Fibroblast of peridontal ligament (primary cell): ENCODE results near the gene CDK6.

Experiments used
- DNase-seq: peaks from one replicate; pipeline ENCODE4 v3.0.0-alpha.2; 2010; ENCODE audit errors: extremely low read depth

CDK6 gene

DNA sequence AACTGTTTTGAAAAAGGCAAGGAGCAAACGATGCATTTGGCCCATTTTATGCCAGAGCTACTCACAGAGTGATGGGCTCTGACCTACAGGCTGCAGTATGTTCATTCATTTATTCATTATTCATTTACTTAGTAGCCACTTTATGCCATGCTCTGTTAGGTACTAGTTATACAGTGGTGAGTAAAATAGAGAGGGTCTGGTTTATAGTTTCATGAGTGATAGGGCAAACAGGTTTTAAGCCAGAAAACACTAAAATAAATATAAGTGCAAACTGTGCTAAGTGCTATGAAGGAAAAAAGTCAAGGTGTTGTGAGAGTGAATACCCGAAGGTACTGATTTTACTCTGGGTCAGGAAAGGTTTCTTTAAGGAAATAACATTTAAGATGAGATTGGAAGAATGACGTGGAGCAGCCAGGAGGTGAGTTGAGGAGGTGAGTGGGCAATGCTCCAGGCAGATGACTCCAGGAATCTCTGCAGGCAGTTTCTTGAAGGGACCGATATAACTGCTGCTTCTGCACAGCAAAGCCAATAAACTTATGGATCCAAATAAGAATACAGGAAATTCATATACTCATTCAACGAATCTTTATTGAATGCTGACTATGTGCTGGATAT lies 189.3 kb downstream of the CDK6 start:
- no peak for DNase-seq

DNA sequence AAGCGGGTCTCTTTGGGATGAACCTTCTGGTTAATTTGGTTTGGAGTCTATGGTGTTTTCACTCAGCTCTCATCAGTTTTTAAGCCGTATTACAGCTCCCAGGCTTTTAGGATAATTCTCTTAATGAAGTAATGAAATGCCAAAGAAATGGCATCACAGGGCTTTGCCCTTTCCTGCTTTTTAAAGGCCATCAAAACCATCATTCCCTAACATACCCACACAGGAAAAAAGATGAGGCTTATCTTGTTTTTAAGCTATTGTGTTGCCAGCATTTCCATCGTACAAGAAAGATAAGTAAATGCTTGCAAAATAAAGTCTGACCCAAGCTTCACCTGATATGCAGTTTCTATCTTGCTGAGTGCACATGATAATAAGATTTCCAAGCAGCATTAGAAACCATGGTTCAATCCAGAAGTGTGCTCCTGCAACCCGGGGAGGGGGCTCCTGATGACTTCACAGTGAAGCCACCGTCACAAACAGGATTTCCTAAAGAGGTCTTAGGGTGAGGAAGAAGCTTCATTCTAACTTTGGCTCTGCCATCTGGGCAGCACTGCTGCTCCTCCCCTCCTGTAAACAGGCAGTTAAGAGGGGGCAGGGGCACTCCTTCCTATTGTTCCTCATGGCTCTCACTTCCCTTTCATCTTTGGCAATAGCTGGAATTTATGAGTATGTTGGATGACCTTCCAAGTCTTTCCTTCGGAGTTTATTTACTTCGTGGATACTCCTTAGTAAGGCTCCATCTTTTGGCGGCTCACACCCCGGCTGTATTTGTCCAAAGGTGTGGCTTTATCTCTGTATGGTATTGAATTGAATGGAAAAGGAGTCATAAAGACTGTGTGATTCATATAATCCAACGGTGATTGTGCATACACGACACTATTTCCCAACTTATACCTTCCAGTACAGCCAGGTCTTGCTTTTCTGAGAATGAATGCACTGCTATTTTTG lies 191.0 kb downstream of the CDK6 start:
- DNase-seq, result no peak

DNA sequence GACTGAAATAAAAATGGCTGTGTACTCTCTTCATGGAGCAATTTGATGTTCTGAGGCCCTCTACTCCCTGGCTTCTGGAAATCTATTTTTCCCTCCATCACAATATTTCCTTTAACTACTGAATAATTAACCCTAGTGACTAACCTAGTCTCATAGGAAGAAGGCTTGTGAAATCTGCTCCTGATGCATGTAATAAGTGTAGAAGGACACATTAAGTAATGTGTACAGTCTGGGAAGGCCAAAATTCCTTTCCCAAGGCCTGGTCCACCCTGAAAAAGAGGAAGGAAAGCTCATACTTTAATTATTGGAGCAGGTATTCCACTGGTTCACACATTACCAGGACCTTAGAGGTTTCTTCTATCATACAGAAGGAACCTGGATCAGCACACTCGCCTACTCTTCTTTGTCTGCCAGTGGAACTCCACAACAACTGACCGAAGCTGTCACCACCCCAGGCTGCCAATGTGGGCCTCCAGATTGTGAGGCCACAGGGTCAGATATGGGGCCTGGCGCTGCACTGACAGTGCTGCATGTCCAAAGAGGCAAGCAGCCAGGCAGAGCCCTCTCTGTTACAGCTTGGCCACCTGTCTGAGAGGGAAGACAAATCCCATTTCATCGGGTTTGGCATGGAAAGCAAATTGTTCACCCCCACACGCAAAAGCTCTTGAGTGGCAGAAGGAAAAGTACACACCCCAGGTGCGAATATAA lies 191.8 kb downstream of the CDK6 start:
- peak; percentile 46 for DNase-seq

DNA sequence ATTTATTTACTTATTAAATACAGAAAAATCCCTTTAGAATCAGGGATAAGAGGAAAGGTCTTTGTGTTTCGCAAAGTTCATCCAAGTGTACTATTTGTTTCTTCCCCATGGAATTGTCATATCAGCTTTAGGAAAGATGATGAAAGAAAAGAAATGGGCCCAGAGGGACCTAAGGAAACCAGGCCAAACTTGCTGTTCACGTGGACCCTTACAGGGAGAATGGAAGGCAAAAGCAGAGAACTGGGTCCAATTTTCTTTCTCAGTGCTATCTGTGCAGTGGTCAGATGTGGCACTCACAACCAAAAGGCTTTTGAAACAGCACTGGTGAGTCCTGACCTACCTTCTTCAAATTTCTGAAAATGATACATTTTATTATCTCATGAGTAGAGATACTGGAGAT lies 192.6 kb downstream of the CDK6 start:
- no peak for DNase-seq

DNA sequence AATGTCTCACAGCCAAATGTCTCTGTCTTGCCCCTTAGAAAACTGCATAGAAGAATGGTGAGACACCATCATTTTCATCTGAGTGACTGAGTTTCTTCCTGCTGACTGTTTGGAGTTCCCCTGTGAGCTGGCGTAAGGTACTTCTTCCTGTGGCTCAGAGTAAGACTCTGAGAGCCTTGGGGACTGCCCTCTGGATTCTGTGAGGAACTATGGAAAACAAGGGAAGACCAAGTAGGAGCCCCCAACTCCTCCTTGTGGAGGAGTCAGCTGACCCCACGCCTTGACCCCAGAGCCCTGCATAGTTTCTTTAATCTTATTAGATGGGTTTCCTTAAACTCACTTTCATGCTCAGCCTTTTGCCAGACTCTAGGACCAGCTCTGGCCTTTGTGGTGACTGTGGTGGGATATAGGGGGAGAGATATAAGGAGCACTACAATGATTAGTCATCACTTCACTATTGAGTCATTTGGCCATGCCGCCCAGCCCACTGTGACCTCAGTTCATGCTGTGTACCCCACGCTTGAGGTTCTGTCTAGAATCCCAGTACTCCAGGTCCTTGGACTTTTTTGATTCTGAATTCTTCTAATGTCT lies 194.4 kb downstream of the CDK6 start:
- DNase-seq, result peak; percentile 42

DNA sequence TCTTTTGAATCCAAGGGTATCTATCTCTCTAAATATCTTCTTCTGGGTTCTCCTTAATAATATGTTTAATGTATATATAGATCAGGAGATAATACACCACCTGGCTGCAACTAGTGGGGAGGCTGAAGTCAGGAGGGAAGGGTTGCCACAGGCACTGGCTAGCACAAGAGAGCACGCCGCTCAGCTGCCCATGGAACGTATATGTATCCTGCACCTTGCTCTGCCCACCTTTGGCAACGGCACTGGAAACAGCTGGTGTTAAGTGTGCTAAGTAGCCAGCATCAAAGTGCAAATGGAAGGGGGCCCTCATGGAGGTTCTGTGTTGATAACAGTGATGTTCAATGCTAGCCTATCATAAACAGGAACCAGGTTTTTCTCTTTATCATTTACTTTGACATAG lies 196.4 kb downstream of the CDK6 start:
- no peak for DNase-seq

DNA sequence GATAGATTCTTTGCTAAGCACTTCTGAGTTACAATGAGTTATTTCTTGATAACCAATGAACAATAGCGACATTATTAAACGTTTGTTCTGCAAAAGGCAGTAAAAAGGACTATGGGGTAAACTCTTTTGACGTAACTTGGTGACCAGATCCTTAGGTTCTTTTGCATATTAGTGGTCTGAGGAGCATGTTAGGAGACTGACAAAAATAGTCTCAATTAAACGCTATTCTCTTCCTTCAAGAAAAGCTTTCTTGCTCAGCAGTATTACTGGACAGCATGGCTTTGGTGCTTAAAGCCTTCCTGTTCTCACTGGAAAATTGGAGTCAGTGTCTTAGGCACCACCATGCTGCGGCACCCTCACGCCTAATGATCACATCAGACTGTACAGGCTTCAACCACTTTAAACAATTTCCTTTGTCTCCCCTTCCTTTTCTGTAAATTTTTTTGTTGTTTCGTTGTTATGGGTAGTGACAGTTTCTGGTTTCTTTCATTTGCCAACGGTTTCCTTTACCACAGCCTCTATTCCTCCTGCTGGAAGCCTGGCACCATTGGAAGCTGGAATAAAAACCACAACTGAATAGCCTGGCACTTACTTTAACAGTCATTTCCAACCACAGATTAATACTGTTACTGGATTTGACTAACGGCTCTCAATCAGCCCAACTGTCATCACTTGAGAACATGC lies 197.0 kb downstream of the CDK6 start:
- DNase-seq, result no peak

DNA sequence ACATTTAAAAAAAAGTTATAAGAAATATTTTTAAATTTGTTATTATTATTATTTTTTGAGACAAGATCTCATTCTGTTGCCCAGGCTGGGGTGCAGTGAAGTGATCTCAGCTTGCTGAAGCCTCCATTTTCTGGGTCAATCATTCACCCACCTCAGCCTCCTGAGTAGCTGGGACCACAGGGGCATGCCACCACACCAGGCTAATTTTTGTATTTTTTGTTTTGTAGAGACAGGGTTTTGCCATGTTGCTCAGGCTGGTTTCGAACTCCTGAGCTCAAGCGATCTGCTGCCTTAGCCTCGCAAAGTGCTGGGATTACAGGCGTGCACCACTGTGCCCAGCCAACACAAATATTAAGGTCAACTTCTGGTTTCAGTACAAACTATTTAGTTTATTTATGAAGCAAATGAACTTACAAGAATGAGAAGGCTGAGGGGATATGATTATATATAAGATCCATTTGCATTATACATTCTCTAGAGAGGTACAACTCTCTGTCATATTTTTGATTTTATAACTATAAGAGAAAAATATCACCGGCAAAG lies 200.3 kb downstream of the CDK6 start:
- DNase-seq, result no peak

DNA sequence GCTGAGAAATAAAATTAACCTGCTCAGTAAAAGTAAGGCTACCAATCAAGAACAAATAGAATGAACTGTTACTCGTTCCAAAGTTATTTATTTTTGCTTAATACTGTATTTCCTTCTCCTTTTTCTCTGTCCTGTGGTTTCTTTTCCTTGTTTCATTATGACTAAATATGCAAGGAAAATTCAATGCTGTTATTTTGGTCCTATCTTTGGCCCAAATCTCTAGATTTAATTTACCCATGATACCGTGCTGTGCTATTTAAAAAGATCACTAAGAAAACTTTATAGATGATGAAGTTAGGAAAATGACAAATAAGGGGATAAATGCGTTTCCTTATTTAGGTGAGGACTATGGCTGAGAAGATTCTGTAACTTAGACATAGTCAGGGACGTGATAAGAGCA lies 200.8 kb downstream of the CDK6 start:
- DNase-seq, result no peak

DNA sequence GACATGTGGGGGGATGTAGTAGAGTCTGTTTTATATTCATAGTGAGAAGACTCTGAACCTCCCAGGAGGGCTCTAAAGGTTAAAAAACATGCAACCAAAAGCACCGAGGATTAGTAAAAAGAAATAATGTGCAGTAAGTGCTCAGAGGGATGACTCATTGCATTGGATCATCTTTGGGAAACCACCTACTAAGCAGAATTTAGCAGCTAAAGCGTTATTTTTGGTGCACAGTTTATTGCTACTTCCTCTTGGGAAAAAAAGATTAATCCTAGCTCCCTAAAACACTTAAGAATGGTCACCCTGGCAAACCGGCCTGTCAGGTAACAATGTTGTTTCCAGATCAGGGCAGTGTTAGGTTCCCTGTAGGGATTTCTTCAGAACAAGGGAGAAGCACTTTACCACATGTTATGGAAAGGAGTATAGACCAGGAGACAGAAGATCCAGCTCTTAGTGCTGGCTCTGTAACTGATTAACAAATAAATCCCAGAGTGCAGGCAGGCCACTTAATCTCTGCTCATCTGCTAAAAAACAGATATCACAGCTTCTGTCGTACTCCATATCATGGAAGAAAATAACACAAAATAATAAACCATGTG lies 201.4 kb downstream of the CDK6 start:
- peak; percentile 69 for DNase-seq

DNA sequence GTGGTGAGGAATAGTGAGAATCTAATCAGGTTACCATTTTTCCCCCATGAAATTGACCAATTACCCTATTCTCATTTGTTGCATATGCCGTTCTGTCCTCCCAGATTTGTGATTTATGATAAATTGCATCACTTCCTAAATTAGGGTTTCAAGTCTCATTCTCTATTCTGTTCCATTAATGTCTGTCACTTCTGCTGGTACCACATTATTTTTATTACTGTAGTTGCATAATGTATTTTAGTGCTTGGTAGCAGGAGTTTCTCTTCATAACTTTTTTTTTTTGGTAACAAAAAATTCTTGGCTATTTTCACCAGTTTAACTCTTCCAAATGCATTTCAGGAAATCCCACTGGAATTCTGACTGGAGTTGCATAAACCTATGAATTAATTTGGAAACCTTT lies 202.2 kb downstream of the CDK6 start:
- peak; percentile 59 for DNase-seq

DNA sequence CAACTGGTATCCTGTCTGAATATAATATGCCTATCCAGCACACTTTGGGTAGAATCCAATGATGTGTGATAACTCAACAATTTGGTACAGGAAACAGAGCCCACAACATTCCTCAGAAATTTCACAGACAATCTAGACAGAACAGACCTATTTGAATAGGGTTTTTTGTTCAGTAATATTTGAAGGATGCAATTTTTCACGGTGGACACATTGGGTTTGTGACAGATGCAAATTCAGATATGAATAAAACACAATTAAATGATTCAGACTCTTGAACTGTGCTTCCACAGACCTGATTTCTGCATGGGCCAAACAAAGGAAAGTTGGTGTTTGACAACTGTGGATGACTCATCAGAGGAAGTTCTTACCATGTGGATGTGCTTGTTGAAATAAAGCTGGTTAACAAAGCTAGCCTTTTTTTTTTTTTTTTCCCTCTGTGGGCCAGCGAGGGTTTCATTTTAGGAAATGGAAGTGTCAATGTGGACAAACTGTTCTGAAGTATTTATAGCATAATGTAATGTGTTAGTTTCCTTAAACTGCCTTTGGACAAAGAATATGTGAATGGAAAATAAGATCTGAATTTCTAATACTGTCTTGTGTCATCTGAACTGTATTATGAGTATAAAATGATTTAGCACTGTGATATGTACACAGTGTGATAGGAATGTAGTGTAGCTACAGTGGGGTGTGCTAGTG lies 203.0 kb downstream of the CDK6 start:
- DNase-seq, result peak; percentile 92

DNA sequence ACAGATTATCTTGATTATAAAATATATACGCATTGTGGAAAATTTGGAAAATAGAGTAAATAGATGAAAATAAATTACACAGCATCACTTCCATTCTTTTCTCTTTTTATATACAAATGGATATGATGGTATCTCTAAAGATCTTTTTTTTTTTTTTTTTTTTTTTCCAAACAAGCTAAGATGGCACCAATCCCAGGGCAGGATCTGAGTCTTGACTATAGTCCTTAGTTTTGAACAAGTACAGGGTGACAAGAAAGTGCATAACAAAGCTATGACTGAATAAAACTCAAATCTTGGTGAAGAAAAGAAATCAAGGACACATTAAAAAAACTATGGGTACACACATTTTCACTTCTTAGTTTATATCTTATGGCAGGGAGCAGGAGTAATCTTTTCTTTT lies 203.6 kb downstream of the CDK6 start:
- DNase-seq, result no peak

DNA sequence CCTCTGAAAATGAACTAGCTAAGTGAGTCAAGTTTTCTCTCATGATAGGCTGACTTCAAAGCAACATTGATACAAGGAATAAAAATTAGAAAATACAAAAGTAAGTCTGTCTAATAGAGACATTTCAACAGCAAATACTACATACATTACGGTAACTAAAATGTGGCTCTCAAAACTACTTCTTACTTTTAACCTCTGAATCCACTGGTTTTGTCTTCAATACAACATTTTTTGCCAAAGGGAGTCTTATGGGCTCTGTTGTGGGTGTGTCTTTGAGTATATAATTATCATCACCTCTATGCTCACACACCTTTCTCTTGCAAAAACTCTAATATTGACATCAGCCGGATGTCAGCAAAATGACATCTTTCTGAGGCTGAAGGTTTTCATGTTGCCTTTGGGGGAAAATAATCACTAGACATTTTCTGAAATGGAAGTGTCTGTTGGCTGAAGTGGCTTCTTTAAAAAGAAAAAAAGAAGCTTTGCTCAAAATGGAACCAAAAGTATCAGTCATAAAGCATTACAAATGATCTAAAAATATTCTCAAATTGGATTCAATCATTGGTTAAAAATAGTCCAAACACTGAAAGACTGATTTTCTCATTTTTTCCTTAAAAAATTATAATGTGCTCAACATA lies 204.4 kb downstream of the CDK6 start:
- no peak for DNase-seq

DNA sequence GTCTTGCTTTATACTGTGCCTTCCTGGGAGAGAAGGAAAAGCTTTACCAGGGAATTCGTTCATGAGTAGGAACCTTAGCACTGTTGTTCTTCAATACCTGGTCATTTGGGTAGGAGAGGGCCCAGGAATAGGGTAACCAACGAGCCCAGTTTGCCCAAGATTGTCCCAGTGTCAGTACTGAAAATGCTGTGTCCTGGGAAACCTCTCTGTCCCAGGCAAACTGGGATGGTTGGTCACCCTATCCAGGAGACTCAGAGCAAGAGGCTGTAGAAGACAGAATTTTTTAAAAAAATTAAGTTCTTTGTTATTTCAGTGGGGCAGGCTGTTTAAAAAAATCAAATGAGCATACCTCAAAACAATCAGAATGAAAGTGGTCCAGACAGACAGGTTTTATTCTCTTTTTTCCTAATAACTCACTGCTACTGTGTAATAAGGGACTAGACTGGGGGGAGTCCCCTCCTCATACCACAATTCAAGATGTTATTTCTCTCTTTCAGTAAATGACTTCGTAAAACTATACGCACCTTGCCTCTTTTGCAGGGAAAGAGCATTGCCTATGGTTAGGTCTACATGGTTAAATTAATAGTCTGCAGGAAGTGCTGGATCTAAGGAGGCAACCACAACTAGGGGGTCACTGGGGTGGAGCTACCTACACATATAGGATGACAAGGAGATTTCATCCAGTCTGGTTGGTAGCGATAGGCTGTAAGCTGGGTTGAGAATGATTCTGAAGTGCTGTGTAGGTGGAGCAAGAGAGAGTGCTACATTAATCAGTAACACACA lies 205.1 kb downstream of the CDK6 start:
- no peak for DNase-seq

DNA sequence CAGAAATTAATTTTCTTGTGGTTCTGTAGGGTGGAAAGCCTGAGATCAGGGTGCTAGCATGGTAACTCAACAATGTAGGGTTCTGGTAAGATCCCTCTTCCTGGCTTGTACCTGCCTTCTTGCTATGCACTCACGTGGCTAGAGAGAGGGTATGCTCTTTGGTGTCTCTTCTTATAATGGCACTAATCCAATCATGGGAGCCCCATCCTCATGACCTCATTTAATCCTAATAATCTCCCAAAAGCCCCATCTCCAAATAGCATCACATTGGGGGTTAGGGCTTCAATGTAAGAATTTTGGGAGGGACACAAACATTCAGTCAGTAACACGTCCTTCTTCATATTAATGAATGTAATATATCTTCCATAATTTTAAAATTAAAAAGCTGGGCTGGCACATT lies 206.6 kb downstream of the CDK6 start:
- no peak for DNase-seq

DNA sequence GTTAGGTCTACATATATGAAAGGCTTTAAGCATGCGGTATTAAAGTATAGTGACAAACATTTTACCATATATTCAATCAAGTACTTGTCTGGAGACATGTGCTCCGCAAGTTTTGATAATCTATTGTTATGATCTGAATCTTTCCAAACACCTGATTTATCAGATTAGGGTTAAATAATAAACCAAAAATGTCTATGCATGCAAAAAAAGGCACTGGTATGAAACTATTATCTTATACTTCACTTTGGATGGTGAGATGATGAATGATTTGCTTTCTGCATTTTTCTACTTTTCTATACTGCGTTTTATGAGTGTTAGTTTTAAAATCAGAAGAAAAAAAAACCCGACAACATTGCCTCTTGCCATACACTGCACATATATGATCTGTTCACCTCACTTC lies 208.4 kb downstream of the CDK6 start:
- no peak for DNase-seq

DNA sequence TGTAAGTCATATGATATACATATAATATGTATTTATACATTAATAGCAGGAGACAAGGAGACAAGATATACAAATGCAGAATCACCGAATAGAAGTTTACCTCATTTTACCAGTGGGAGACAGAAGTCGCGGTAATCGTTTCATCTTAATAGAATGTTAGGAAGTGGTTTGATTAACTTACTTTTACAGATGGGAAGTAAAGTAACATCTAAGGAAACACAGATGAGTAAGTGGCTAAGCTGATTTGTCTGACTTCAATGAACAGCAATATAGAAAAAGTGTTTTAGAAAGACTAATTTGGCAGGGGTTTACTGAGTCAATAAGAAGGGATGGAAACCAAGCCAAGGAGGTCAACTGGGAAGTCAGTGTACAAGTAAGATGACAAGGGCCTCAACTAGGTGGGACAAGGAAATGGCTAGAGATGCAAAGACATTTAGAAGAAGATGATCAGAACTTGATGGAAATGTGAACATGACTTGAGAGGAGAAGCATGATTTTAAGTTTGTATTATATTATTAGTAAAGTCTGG lies 210.0 kb downstream of the CDK6 start:
- DNase-seq, result no peak

DNA sequence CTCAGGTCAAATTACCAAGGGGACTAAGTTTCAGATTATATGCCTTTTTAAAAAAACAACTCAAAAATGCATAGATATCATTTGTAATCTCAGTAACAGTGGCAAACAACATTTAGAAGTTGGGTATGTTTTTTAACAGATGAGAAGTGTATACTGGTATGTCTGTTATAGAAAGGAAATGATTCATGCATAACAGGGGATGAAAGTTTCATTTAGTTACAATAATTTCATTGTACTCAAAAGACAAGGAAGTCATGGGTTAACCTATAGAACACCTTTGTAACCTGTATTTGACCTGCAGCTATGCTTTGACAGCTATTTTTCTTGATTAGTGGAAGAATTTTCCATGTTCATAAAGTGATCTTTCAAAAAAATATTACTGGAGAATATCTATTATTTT lies 210.8 kb downstream of the CDK6 start:
- DNase-seq, result no peak
